ENCODE results near the gene THAP11.

THAP11 gene

DNA sequence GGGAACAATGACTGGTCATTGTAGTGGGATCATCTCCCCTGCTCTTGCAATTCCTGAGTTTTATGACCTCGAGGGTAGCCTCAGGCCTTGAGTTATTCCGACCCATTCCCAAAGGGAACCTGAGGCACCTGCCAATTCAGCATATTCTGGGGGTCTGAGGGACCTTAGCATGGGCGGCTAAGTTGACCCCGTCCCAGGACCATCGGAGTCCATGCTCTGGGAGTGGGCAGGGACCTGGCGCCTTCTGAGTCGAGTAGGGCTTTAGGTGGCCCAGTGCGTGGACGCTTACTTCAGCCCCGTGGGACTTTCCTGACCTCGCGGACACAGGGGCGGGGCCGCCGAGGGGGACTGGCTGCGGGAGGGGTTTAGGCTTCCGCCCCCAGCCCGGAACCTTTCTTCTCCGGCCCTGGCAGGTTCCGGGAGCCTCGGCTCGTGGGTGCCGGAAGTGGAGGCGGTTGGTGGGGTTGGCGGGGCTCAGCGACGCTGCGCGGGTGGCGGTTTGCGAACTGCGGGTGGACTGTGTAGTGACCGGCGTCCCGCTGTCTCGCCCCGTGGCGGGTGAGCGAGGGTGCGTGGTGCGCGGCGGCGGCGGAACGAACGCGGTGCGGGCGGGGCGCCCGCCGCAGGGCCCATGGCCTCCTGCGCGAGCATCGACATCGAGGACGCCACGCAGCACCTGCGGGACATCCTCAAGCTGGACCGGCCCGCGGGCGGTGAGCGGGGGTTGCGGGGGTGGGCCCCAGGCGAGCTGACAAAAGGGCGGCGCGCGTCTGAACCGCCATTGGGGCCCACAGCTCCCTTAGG, 30.7 kb downstream of the THAP11 start, which contains the start of gene EDC4:
TSS of gene EDC4 (plus strand) at position 422 of the 804 bp plus-strand sequence. CDS start at position 632, 210 bp downstream.
- peak within 1 kb of the TSS; percentile 83 to 93 for H3K4me3 ChIP-seq (ENCODE audit: low read length in 2 of 2)
- H3K27me3 ChIP-seq (ENCODE audit: control insufficient read depth in 2 of 2, insufficient read depth in 2 of 2, low read length in 2 of 2), result no peaks in the 10 kb centered on the region
- H3K9ac ChIP-seq (ENCODE audit: low read depth in 1 of 2, low read length in 2 of 2), result peak within 1 kb of the TSS; percentile 87 to 88
- H3K9me3 ChIP-seq (ENCODE audit: control insufficient read depth in 2 of 2, low read length in 2 of 2), result no peaks in the 10 kb centered on the region
- peaks cover 18 to 22% of the 10 kb centered on the region in 2 donors for H3K4me1 ChIP-seq (ENCODE audit: control insufficient read depth in 2 of 2, insufficient read depth in 2 of 2, low read length in 2 of 2)
- H3K36me3 ChIP-seq (ENCODE audit: control insufficient read depth in 2 of 2, insufficient read depth in 2 of 2, low read length in 2 of 2), result peaks cover 41 to 44% of the 10 kb centered on the region in 2 donors
- H3K27ac ChIP-seq (ENCODE audit: low read depth in 2 of 2, low read length in 2 of 2), result peak within 1 kb of the TSS; percentile 75 to 80

DNA sequence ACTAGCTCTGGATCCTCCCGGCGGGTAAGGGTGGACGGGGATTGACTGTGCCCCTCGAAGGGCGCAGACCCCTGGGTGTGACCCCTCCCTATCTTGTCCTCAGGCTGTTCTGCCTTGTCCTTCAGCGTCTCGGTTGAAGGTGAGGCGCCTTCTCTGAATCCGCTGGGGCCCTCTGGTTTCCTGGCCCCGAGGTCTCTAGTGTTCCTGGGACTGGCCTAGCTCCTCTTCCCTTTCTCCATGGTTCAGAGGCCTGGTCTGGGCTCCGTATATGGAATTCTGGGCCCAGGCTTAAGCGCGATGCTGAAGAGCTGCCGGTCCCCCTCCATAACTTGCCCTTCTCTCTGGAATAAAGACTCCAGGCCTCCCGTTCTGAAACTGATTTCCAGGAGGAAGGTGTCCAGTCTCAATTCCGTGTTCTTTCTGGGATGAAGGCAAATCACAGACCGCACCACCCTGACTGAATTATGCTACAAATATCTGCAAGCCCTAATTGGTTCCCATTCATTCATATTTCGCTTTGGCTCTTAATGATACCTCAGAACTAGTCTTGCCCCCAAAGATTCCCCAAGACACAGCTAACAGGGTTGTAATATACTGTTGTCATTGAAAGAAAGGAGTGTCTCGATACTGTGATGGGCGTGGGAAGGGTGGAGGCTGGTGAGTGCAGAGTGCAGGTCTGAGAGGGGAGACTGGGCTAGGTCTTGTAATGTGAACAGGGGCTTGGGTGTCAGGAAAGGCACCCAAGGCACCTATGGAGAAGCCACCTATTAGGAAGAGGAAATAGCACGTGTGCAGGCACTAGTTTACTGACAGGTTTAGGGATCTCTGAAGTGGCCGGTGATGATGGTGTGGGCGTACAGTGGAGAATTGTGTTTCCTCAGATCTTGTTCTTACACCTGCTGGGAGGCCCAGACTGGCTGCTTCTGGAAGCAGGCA, 31.6 kb downstream of the THAP11 start:
- peak overlapping the region; percentile 75 to 80 for H3K27ac ChIP-seq (ENCODE audit: low read depth in 2 of 2, low read length in 2 of 2)
- peaks cover 42 to 44% of the 10 kb centered on the region in 2 donors for H3K36me3 ChIP-seq (ENCODE audit: control insufficient read depth in 2 of 2, insufficient read depth in 2 of 2, low read length in 2 of 2)
- no peaks in the 10 kb centered on the region for H3K9me3 ChIP-seq (ENCODE audit: control insufficient read depth in 2 of 2, low read length in 2 of 2)
- peak overlapping the region; percentile 83 to 93 for H3K4me3 ChIP-seq (ENCODE audit: low read length in 2 of 2)
- H3K4me1 ChIP-seq (ENCODE audit: control insufficient read depth in 2 of 2, insufficient read depth in 2 of 2, low read length in 2 of 2), result peaks cover 18 to 22% of the 10 kb centered on the region in 2 donors
- no peaks in the 10 kb centered on the region for H3K27me3 ChIP-seq (ENCODE audit: control insufficient read depth in 2 of 2, insufficient read depth in 2 of 2, low read length in 2 of 2)
- peak overlapping the region; percentile 87 to 88 for H3K9ac ChIP-seq (ENCODE audit: low read depth in 1 of 2, low read length in 2 of 2)

DNA sequence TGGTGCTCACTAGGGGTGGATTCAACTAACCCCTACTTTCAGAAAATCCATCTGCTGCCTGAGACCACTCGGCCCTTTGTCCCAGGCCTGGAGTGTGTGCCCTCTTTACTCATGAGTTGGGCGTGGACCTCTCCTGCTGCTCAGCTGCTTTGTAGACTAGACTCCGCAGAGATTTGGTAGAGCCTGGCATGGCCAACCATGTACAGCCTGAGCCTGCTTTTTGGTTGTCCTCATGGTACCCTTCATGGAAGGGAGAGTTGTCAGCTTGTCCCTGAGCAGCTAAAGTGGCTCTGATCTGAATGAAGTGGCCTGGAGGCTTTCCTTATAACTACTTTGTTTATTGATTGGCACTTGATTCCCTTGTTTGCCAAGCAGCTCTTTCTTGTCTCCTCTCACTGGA, 32.3 kb downstream of the THAP11 start:
- H3K4me3 ChIP-seq (ENCODE audit: low read length in 2 of 2), result peak overlapping the region; percentile 83 to 93
- H3K27ac ChIP-seq (ENCODE audit: low read depth in 2 of 2, low read length in 2 of 2), result peak overlapping the region; percentile 75 to 80
- peak overlapping the region in 1 of 2 donors; percentile 88 for H3K9ac ChIP-seq (ENCODE audit: low read depth in 1 of 2, low read length in 2 of 2)
- H3K4me1 ChIP-seq (ENCODE audit: control insufficient read depth in 2 of 2, insufficient read depth in 2 of 2, low read length in 2 of 2), result peaks cover 18 to 22% of the 10 kb centered on the region in 2 donors
- no peaks in the 10 kb centered on the region for H3K9me3 ChIP-seq (ENCODE audit: control insufficient read depth in 2 of 2, low read length in 2 of 2)
- H3K36me3 ChIP-seq (ENCODE audit: control insufficient read depth in 2 of 2, insufficient read depth in 2 of 2, low read length in 2 of 2), result peaks cover 46 to 48% of the 10 kb centered on the region in 2 donors
- no peaks in the 10 kb centered on the region for H3K27me3 ChIP-seq (ENCODE audit: control insufficient read depth in 2 of 2, insufficient read depth in 2 of 2, low read length in 2 of 2)

DNA sequence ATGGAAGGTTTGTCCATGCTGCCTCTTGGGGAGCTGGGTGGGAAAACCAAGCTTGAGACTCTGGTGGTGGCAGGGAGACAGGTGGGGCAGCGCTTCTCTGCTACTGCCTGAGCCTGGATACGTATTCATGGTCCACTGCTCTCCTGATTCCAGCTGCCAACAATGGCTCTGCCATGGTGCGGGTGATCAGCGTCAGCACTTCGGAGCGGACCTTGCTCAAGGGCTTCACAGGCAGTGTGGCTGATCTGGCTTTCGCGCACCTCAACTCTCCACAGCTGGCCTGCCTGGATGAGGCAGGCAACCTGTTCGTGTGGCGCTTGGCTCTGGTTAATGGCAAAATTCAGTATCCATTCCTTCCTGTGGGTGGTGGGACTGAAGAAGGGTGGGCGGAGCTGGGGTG, 34.9 kb downstream of the THAP11 start:
- Histone ChIP-seq H3K4me1 (ENCODE audit: control insufficient read depth in 2 of 2, insufficient read depth in 2 of 2, low read length in 2 of 2) (peaks cover 18 to 22% of the 10 kb centered on the region in 2 donors), H3K36me3 (ENCODE audit: control insufficient read depth in 2 of 2, insufficient read depth in 2 of 2, low read length in 2 of 2) (peaks cover 62 to 64% of the 10 kb centered on the region in 2 donors), H3K27me3 (ENCODE audit: control insufficient read depth in 2 of 2, insufficient read depth in 2 of 2, low read length in 2 of 2) (no peaks in the 10 kb centered on the region), H3K4me3 (ENCODE audit: low read length in 2 of 2) (no peak overlapping the region), H3K27ac (ENCODE audit: low read depth in 2 of 2, low read length in 2 of 2) (no peak overlapping the region), H3K9me3 (ENCODE audit: control insufficient read depth in 2 of 2, low read length in 2 of 2) (no peaks in the 10 kb centered on the region), H3K9ac (ENCODE audit: low read depth in 1 of 2, low read length in 2 of 2) (no peak overlapping the region)

DNA sequence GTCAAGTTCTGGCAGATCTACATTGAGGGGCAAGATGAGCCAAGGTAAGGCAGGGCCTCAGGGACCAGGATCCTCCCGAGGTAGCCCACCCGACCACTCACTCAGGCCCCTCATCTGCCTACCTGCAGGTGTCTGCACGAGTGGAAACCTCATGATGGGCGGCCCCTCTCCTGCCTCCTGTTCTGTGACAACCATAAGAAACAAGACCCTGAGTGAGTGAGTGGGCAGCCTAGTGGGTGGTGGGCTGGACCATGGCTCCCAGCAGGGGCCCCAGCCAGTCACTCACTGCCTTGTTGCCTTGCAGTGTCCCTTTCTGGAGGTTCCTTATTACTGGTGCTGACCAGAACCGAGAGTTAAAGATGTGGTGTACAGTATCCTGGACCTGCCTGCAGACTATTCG, 36.1 kb downstream of the THAP11 start:
- no peak overlapping the region for H3K4me3 ChIP-seq (ENCODE audit: low read length in 2 of 2)
- H3K27ac ChIP-seq (ENCODE audit: low read depth in 2 of 2, low read length in 2 of 2), result no peak overlapping the region
- no peaks in the 10 kb centered on the region for H3K9me3 ChIP-seq (ENCODE audit: control insufficient read depth in 2 of 2, low read length in 2 of 2)
- H3K9ac ChIP-seq (ENCODE audit: low read depth in 1 of 2, low read length in 2 of 2), result no peak overlapping the region
- H3K4me1 ChIP-seq (ENCODE audit: control insufficient read depth in 2 of 2, insufficient read depth in 2 of 2, low read length in 2 of 2), result peaks cover 16 to 24% of the 10 kb centered on the region in 2 donors
- H3K36me3 ChIP-seq (ENCODE audit: control insufficient read depth in 2 of 2, insufficient read depth in 2 of 2, low read length in 2 of 2), result peaks cover 73 to 75% of the 10 kb centered on the region in 2 donors
- H3K27me3 ChIP-seq (ENCODE audit: control insufficient read depth in 2 of 2, insufficient read depth in 2 of 2, low read length in 2 of 2), result no peaks in the 10 kb centered on the region

DNA sequence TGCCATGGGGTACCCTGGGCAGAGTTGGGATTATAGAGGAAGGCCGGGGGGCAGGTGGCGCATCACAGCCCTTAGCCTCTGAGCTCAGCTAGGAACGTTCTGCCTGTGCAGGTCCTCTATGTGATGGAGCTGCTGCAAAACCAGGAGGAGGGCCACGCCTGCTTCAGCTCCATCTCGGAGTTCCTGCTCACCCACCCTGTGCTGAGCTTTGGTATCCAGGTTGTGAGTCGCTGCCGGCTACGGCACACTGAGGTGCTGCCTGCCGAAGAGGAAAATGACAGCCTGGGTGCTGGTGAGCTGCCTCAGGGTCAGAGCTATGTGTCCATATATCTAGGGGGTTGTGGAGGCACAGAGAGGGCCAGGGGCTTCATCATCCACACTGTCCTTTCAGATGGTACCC, 36.7 kb downstream of the THAP11 start:
- peaks cover 79% of the 10 kb centered on the region in 2 donors for H3K36me3 ChIP-seq (ENCODE audit: control insufficient read depth in 2 of 2, insufficient read depth in 2 of 2, low read length in 2 of 2)
- no peak overlapping the region for H3K27ac ChIP-seq (ENCODE audit: low read depth in 2 of 2, low read length in 2 of 2)
- H3K27me3 ChIP-seq (ENCODE audit: control insufficient read depth in 2 of 2, insufficient read depth in 2 of 2, low read length in 2 of 2), result no peaks in the 10 kb centered on the region
- no peaks in the 10 kb centered on the region for H3K9me3 ChIP-seq (ENCODE audit: control insufficient read depth in 2 of 2, low read length in 2 of 2)
- no peak overlapping the region for H3K4me3 ChIP-seq (ENCODE audit: low read length in 2 of 2)
- peaks cover 14 to 20% of the 10 kb centered on the region in 2 donors for H3K4me1 ChIP-seq (ENCODE audit: control insufficient read depth in 2 of 2, insufficient read depth in 2 of 2, low read length in 2 of 2)
- H3K9ac ChIP-seq (ENCODE audit: low read depth in 1 of 2, low read length in 2 of 2), result no peak overlapping the region

DNA sequence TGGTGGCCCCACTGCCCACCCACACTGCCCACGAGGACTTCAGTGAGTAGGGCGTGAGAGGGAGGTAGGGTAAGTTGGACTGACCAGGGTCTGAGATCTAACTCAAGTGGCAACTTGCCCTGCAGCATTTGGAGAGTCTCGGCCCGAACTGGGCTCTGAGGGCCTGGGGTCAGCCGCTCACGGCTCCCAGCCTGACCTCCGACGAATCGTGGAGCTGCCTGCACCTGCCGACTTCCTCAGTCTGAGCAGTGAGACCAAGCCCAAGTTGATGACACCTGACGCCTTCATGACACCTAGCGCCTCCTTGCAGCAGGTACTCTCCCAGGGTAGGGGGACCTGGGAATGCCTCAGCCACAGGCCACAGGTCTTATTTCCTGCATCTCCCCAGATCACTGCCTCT, 37.3 kb downstream of the THAP11 start:
- H3K9me3 ChIP-seq (ENCODE audit: control insufficient read depth in 2 of 2, low read length in 2 of 2), result no peaks in the 10 kb centered on the region
- H3K27me3 ChIP-seq (ENCODE audit: control insufficient read depth in 2 of 2, insufficient read depth in 2 of 2, low read length in 2 of 2), result no peaks in the 10 kb centered on the region
- H3K9ac ChIP-seq (ENCODE audit: low read depth in 1 of 2, low read length in 2 of 2), result no peak overlapping the region
- H3K4me1 ChIP-seq (ENCODE audit: control insufficient read depth in 2 of 2, insufficient read depth in 2 of 2, low read length in 2 of 2), result peaks cover 8 to 13% of the 10 kb centered on the region in 2 donors
- no peak overlapping the region for H3K4me3 ChIP-seq (ENCODE audit: low read length in 2 of 2)
- H3K27ac ChIP-seq (ENCODE audit: low read depth in 2 of 2, low read length in 2 of 2), result no peak overlapping the region
- peaks cover 83% of the 10 kb centered on the region in 2 donors for H3K36me3 ChIP-seq (ENCODE audit: control insufficient read depth in 2 of 2, insufficient read depth in 2 of 2, low read length in 2 of 2)

DNA sequence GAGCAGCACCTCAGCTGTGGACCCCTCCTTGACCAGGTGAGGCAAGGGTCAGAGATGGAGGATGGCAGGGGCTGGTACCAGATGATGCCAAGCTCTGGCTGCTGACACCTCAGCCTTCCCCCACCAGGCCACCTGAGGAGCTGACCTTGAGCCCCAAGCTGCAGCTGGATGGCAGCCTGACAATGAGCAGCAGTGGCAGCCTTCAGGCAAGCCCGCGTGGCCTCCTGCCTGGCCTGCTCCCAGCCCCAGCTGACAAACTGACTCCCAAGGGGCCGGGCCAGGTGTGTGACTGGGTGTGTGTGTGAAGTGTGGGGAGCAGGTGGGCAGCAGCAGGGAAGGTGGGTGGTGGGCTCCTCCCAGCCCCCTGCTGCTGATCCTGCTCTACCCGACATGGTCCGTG, 37.8 kb downstream of the THAP11 start:
- no peak overlapping the region for H3K27ac ChIP-seq (ENCODE audit: low read depth in 2 of 2, low read length in 2 of 2)
- H3K4me1 ChIP-seq (ENCODE audit: control insufficient read depth in 2 of 2, insufficient read depth in 2 of 2, low read length in 2 of 2), result peaks cover 7 to 9% of the 10 kb centered on the region in 2 donors
- peaks cover 83 to 84% of the 10 kb centered on the region in 2 donors for H3K36me3 ChIP-seq (ENCODE audit: control insufficient read depth in 2 of 2, insufficient read depth in 2 of 2, low read length in 2 of 2)
- no peaks in the 10 kb centered on the region for H3K27me3 ChIP-seq (ENCODE audit: control insufficient read depth in 2 of 2, insufficient read depth in 2 of 2, low read length in 2 of 2)
- H3K9ac ChIP-seq (ENCODE audit: low read depth in 1 of 2, low read length in 2 of 2), result no peak overlapping the region
- H3K9me3 ChIP-seq (ENCODE audit: control insufficient read depth in 2 of 2, low read length in 2 of 2), result no peaks in the 10 kb centered on the region
- no peak overlapping the region for H3K4me3 ChIP-seq (ENCODE audit: low read length in 2 of 2)

DNA sequence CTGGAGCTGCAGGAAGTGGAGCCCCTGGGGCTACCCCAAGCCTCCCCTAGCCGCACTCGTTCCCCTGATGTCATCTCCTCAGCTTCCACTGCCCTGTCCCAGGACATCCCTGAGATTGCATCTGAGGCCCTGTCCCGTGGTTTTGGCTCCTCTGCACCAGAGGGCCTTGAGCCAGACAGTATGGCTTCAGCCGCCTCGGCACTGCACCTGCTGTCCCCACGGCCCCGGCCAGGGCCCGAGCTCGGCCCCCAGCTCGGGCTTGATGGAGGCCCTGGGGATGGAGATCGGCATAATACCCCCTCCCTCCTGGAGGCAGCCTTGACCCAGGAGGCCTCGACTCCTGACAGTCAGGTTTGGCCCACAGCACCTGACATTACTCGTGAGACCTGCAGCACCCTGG, 38.5 kb downstream of the THAP11 start:
- Histone ChIP-seq H3K4me3 (ENCODE audit: low read length in 2 of 2) (no peak overlapping the region), H3K27me3 (ENCODE audit: control insufficient read depth in 2 of 2, insufficient read depth in 2 of 2, low read length in 2 of 2) (no peaks in the 10 kb centered on the region), H3K9me3 (ENCODE audit: control insufficient read depth in 2 of 2, low read length in 2 of 2) (no peaks in the 10 kb centered on the region), H3K4me1 (ENCODE audit: control insufficient read depth in 2 of 2, insufficient read depth in 2 of 2, low read length in 2 of 2) (peaks cover 6 to 7% of the 10 kb centered on the region in 2 donors), H3K9ac (ENCODE audit: low read depth in 1 of 2, low read length in 2 of 2) (no peak overlapping the region), H3K27ac (ENCODE audit: low read depth in 2 of 2, low read length in 2 of 2) (no peak overlapping the region), H3K36me3 (ENCODE audit: control insufficient read depth in 2 of 2, insufficient read depth in 2 of 2, low read length in 2 of 2) (peaks cover 83 to 85% of the 10 kb centered on the region in 2 donors)

Data from mucosa of rectum (tissue), 2 donors.